ENCODE results near the gene EMX2. TPM values are rescaled to one million over a fixed set of nuclear protein-coding genes. Genes with fewer than 3 reads are reported as not detected.

EMX2 gene
- total and polyA plus RNA-seq, 9 donors = 5.7 to 12.5 (median 8.3) TPM

DNA sequence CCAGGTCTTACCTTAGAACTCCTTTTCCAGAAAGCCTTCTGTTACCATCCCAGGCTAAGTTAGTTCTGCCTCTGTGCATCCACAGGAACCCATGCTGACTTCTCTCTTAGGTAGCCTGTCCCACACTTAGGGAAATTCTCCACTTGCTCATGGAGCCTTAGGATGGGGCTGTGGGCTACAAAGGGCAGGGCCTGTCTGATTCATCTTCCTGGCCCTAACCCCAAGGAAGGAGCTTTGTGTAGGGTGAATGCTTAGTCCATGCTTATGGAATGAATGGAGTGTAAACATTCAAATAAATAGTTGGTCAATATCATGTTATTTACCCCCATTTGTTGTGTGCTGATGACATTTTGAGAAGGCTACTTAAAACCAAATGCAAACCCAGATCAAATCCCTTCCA lies 54.7 kb downstream of the EMX2 start:
- Histone ChIP-seq H3K4me3 (ENCODE audit: low read length) (no peak overlapping the region), H3K27me3 (ENCODE audit: control insufficient read depth, insufficient read depth, low read length) (no peaks in the 10 kb centered on the region), H3K9me3 (replicated peaks; ENCODE audit: control insufficient read depth, low read depth, low read length) (peaks cover 7% of the 10 kb centered on the region), H3K4me1 (ENCODE audit: control insufficient read depth, insufficient read depth, low read length) (no peaks in the 10 kb centered on the region), H3K36me3 (ENCODE audit: control insufficient read depth, insufficient read depth, low read length) (no peaks in the 10 kb centered on the region), H3K27ac (ENCODE audit: low read length) (no peak overlapping the region)
- no peak for DNase-seq

Other genes with a start within 250 kb of the EMX2 start
- gene PDZD8, start 167.3 kb upstream of the EMX2 start, total RNA-seq = 9.7 TPM
- 10 to 100 TPM in 7 of 8 donors, 1 to 10 TPM in 1; 9.0 to 19.4 (median 14.7) TPM for gene PDZD8, start 167.3 kb upstream of the EMX2 start, polyA plus RNA-seq (ENCODE audit: insufficient read depth in 1 of 8, insufficient read length in 8 of 8, low replicate concordance in 1 of 8)